K562 (cell line): ENCODE measurements around the gene B3GALT5. TPM values are rescaled to one million over a fixed set of nuclear protein-coding genes. Genes with fewer than 3 reads are reported as not detected.

Experiments
- ATAC-seq: fragments of 200-7000 bp; cut with Tn5 transposase; 3 replicates; pipeline ENCODE4 v1.9.1; 2020; ENCODE audit warnings: moderate library complexity
- BruUV-seq: library from RNA; stranded (reverse); fragments of 400-500 nt; replicated peaks from 2 replicates; lab custom pipeline; 2021; lab: Mats Ljungman, UMichigan
- CTCF ChIA-PET: fragments of 300-600 bp; formaldehyde crosslinking; extraction: SDS; loops from one replicate; lab custom pipeline; 2021; ENCODE audit warnings: low intra/inter-chr PET ratio; lab: Yijun Ruan, JAX
- POLR2A ChIA-PET: fragments of 300-600, 350-650 bp; sonication (Branson Sonifier 250); formaldehyde crosslinking; extraction: SDS; loops from one replicate; lab custom pipeline; 2021; ENCODE audit warnings: antibody characterized with exemption, inconsistent platforms; lab: Yijun Ruan, JAX
- DNase-seq, 4 experiments: peaks; one replicate each; pipeline versions ENCODE4 v3.0.0 to v3.0.0-alpha.2; 2011 to 2018; ENCODE audit warnings: low spot score in 3 of 4, mixed read lengths in 3 of 4; ENCODE audit errors: extremely low read depth in 1 of 4
- FAIRE-seq: peaks from 2 replicates; lab custom pipeline; 2011; peaks lifted over from hg19 to GRCh38; lab: Jason Lieb, UNC
- H2AFZ ChIP-seq: 2 replicates; pipeline ENCODE4 v1.6.0; 2011; ENCODE audit warnings: low read depth, low read length, control low read depth, inconsistent platforms
- H3K27ac ChIP-seq: fragments of 200-600 bp; 3 replicates; pipeline ENCODE4 v1.8.0; 2011; ENCODE audit warnings: low read depth, mild to moderate bottlenecking, control low read depth, inconsistent platforms, low read length, moderate library complexity, mixed read lengths; ENCODE audit errors: extremely low read depth
- H3K27me3 ChIP-seq, 2 experiments: fragments of 300-600 bp in 1 of 2; 2 replicates in 1 of 2; 3 replicates in 1 of 2; pipeline versions ENCODE4 v1.6.0 to v1.8.0; 2011; ENCODE audit warnings: inconsistent platforms in 2 of 2, low read length in 2 of 2, mild to moderate bottlenecking in 1 of 2, mixed read lengths in 1 of 2, moderate library complexity in 1 of 2; ENCODE audit not compliant: control insufficient read depth in 2 of 2, insufficient read depth in 2 of 2
- H3K36me3 ChIP-seq: fragments of 300-600 bp; 3 replicates; pipeline ENCODE4 v1.8.0; 2011; ENCODE audit warnings: mild to moderate bottlenecking, low read length, inconsistent platforms; ENCODE audit not compliant: control insufficient read depth, insufficient read depth
- H3K4me1 ChIP-seq, 2 experiments: fragments of 200-600 bp in 1 of 2; replicated peaks in 1 of 2; 2 replicates in 1 of 2; 3 replicates in 1 of 2; pipeline versions ENCODE4 v1.5.1 to v1.8.0; 2011; ENCODE audit warnings: inconsistent platforms in 2 of 2, low read length in 2 of 2, mild to moderate bottlenecking in 1 of 2, mixed read lengths in 1 of 2, moderate library complexity in 1 of 2; ENCODE audit not compliant: control insufficient read depth in 2 of 2, insufficient read depth in 2 of 2
- H3K4me2 ChIP-seq: 2 replicates; pipeline ENCODE4 v1.6.1; 2011; ENCODE audit warnings: low read length, control low read depth, inconsistent platforms, mixed read lengths; ENCODE audit not compliant: insufficient read depth
- H3K4me3 ChIP-seq: fragments of 200-600 bp; sonication (generic), shearing (Covaris generic); 2 replicates; pipeline ENCODE4 v1.5.1; 2016; ENCODE audit warnings: control low read depth, inconsistent platforms
- H3K79me2 ChIP-seq: fragments of 200-600 bp; 3 replicates; pipeline ENCODE4 v1.8.0; 2011; ENCODE audit warnings: low read length, inconsistent platforms; ENCODE audit not compliant: control insufficient read depth, insufficient read depth
- H3K9ac ChIP-seq, 2 experiments: 2 replicates each; pipeline versions ENCODE4 v1.6.0 to v1.6.1; 2011; ENCODE audit warnings: low read depth in 2 of 2, low read length in 2 of 2, control low read depth in 1 of 2, inconsistent platforms in 1 of 2, mild to moderate bottlenecking in 1 of 2, mixed read lengths in 1 of 2; ENCODE audit not compliant: insufficient read depth in 1 of 2
- H3K9me1 ChIP-seq: one replicate; pipeline ENCODE4 v1.6.0; 2011; ENCODE audit warnings: inconsistent platforms, mild to moderate bottlenecking, low read length, moderate library complexity; ENCODE audit not compliant: control insufficient read depth, insufficient read depth
- H3K9me3 ChIP-seq: replicated peaks from 2 replicates; pipeline ENCODE4 v1.5.1; 2011; ENCODE audit warnings: low read depth, low read length, inconsistent platforms; ENCODE audit not compliant: control insufficient read depth, insufficient read depth
- H4K20me1 ChIP-seq: replicated peaks from 2 replicates; pipeline ENCODE4 v1.6.1; 2011; ENCODE audit warnings: low read length, inconsistent platforms, mixed read lengths; ENCODE audit not compliant: control insufficient read depth, insufficient read depth
- BHLHE40 ChIP-seq: IDR thresholded peaks from 2 replicates; pipeline ENCODE4 v1.6.1; 2011; ENCODE audit warnings: low read length, improper control_type of control experiment
- C11orf30 ChIP-seq: fragments of 450-650 bp; IDR thresholded peaks from 2 replicates; pipeline ENCODE4 v1.6.1; 2016; ENCODE audit warnings: low read depth, mild to moderate bottlenecking
- ETS1 ChIP-seq: conservative IDR thresholded peaks from 2 replicates; pipeline ENCODE4 v1.6.1; 2011; ENCODE audit warnings: low read depth, mild to moderate bottlenecking, low read length; ENCODE audit not compliant: control insufficient read depth
- FOXK1 ChIP-seq: sonication (generic); formaldehyde crosslinking; IDR thresholded peaks from 2 replicates; pipeline ENCODE4 v1.8.0; 2022; ENCODE audit warnings: missing genetic modification reagents, mild to moderate bottlenecking, borderline replicate concordance
- GABPA ChIP-seq: fragments of 200-800 bp; sonication (Bioruptor generic); conservative IDR thresholded peaks from 2 replicates; pipeline ENCODE4 v1.6.1; 2016; ENCODE audit warnings: low read depth, missing genetic modification characterization, missing compliant biosample characterization
- GTF2A2 ChIP-seq: IDR thresholded peaks from 2 replicates; pipeline ENCODE4 v1.6.1; 2016; ENCODE audit warnings: mild to moderate bottlenecking, missing genetic modification characterization, missing compliant biosample characterization
- HIVEP1 ChIP-seq: fragments of 250-450 bp; sonication (Bioruptor Pico); IDR thresholded peaks from 2 replicates; pipeline ENCODE4 v1.4.0; 2020; ENCODE audit warnings: mild to moderate bottlenecking
- HMG20A ChIP-seq: fragments of 450-650 bp; formaldehyde crosslinking; conservative IDR thresholded peaks from 2 replicates; pipeline ENCODE4 v1.4.0; 2020; ENCODE audit warnings: mild to moderate bottlenecking, mixed read lengths
- IFI16 ChIP-seq: fragments of 250-450 bp; sonication (Bioruptor Pico); IDR thresholded peaks from 2 replicates; pipeline ENCODE4 v2.1.2; 2022; ENCODE audit warnings: mild to moderate bottlenecking, inconsistent platforms
- NKRF ChIP-seq: fragments of 450-650 bp; IDR thresholded peaks from 2 replicates; pipeline ENCODE4 v1.6.1; 2016; ENCODE audit warnings: borderline replicate concordance
- SNAPC5 ChIP-seq: fragments of 250-450 bp; sonication (Bioruptor Pico); IDR thresholded peaks from 2 replicates; pipeline ENCODE4 v1.8.0; 2021; ENCODE audit warnings: moderate library complexity, mild to moderate bottlenecking, inconsistent platforms
- SP1 ChIP-seq: sonication (generic); formaldehyde crosslinking; IDR thresholded peaks from 2 replicates; pipeline ENCODE4 v1.8.1; 2022; ENCODE audit warnings: mild to moderate bottlenecking, missing genetic modification reagents
- ZKSCAN8 ChIP-seq: fragments of 200-800 bp; sonication (Bioruptor generic); IDR thresholded peaks from 2 replicates; pipeline ENCODE4 v1.6.1; 2016; ENCODE audit warnings: missing genetic modification characterization, missing compliant biosample characterization
- ZNF212 ChIP-seq: fragments of 450-650 bp; formaldehyde crosslinking; IDR thresholded peaks from 2 replicates; pipeline ENCODE4 v1.4.0; 2020; ENCODE audit warnings: mild to moderate bottlenecking
- ZNF436 ChIP-seq: fragments of 250-450, 450-650 bp; sonication (Bioruptor Pico); formaldehyde crosslinking; IDR thresholded peaks from 2 replicates; pipeline ENCODE4 v1.7.0; 2020; ENCODE audit warnings: mild to moderate bottlenecking
- WGBS: fragments of 100-300 bp; shearing (Covaris generic); methylation state at CpG from one replicate; pipeline ENCODE4 v1.1.6; 2016; ENCODE audit warnings: low coverage, mixed read lengths; ENCODE audit not compliant: insufficient coverage; ENCODE audit errors: missing lambda C conversion rate; 5-methylcytosine and 5-hydroxymethylcytosine counted together
- in situ Hi-C: fragments of 300-500 bp; cut with MboI; formaldehyde crosslinking; loops from 4 replicates; pipeline ENCODE4 v1.15.0; 2018; ENCODE audit warnings: inconsistent platforms, mixed read lengths
- intact Hi-C: fragments of 100-400 bp; cut with micrococcal nuclease; formaldehyde crosslinking; loops from 2 replicates; pipeline ENCODE4 v1.14.2; 2022
- polyA plus RNA-seq, 8 experiments: library from polyadenylated mRNA; depleted of rRNA in 4 of 8; stranded (reverse) in 5 of 8; unstranded in 3 of 8; fragments of >200 nt; fragmentation: Nextera tagmentation in 2 of 8; fragmentation: Illumina TruSeq in 1 of 8; extraction: Ambion mirVana in 2 of 8; extraction: Trizol in 1 of 8; gene quantifications; 2 replicates each; pipeline versions ENCODE4 v1.2.1 to v1.2.3, GENCODE V29; 2011 to 2014; ENCODE audit warnings: inconsistent platforms in 1 of 8, missing spikeins in 1 of 8
- total RNA-seq, 7 experiments: library from RNA; depleted of rRNA in 6 of 7; stranded (reverse); fragments of >200 nt in 6 of 7; fragmentation: Illumina TruSeq in 2 of 7; extraction: Trizol in 2 of 7; gene quantifications; 2 replicates each; pipeline versions ENCODE4 v1.2.1 to v1.2.3, GENCODE V29; 2011 to 2021; ENCODE audit warnings: low replicate concordance in 1 of 7

Gene B3GALT5
- total and polyA plus RNA-seq, 9 of the 15 experiments (the other 6 are each of a cell fraction or from before 2014, with no cell fraction given), result 0.02 TPM; not detected in 8

GRCh38 chr21:39713905-39714304, 101.2 kb downstream of the B3GALT5 start:
- no peak overlapping the region for H3K4me2 ChIP-seq
- CTCF ChIA-PET, result interaction anchor here (1.2 kb wide), 1 partner anchor 196 kb away, joined by 6 read pairs; no protein-coding TSS in a partner anchor

GRCh38 chr21:39714331-39714730, 101.6 kb downstream of the B3GALT5 start:
- Histone ChIP-seq H3K36me3 (no peaks in the 10 kb centered on the region), H3K9ac (no peak overlapping the region), H3K27ac (no peak overlapping the region), H3K4me3 (no peak overlapping the region), H2AFZ (no peak overlapping the region), H3K9me3 (no peaks in the 10 kb centered on the region), H4K20me1 (no peaks in the 10 kb centered on the region), H3K9me1 (no peaks in the 10 kb centered on the region), H3K4me1 (no peaks in the 10 kb centered on the region), H3K79me2 (no peaks in the 10 kb centered on the region), H3K4me2 (no peak overlapping the region), H3K27me3 (peaks cover 0 to 12% of the 10 kb centered on the region in 2 experiments; a peak in 1 of 5 replicates)
- DNase-seq (no peak), ATAC-seq (no peak), FAIRE-seq (no peak)
- intact Hi-C loops (no loop called here), in situ Hi-C loops (no loop called here)
- CTCF ChIA-PET, result interaction anchor here (1.2 kb wide), 1 partner anchor 196 kb away, joined by 6 read pairs; no protein-coding TSS in a partner anchor
- POLR2A ChIA-PET, result interaction anchor here (0.7 kb wide), 1 partner anchor 133 kb away, joined by 5 read pairs; no protein-coding TSS in a partner anchor
- WGBS, result 5% methylated on average over 1 of the region's 1 CpG
- no TSS peak for BruUV-seq
- no peak for TF ChIP-seq FOXK1 (CRISPR knock-in tag)
- no peak for TF ChIP-seq ZKSCAN8 (CRISPR knock-in tag)
- TF ChIP-seq C11orf30, result no peak
- no peak for TF ChIP-seq NKRF
- no peak for TF ChIP-seq GTF2A2 (tag)
- no peak for TF ChIP-seq HIVEP1 (CRISPR knock-in tag)
- no peak for TF ChIP-seq ZNF212
- no peak for TF ChIP-seq GABPA (tag)
- no peak for TF ChIP-seq IFI16
- TF ChIP-seq ETS1, result no peak
- no peak for TF ChIP-seq SP1 (CRISPR knock-in tag)

More at GRCh38 chr21:39713905-39714304, 101.2 kb downstream of the B3GALT5 start:
- intact Hi-C loops (no loop called here), in situ Hi-C loops (no loop called here)
- no peaks in the 10 kb centered on the region for H3K9me3 ChIP-seq
- no peak for ATAC-seq
- no peak overlapping the region for H3K9ac ChIP-seq
- no peaks in the 10 kb centered on the region for H3K36me3 ChIP-seq
- no peaks in the 10 kb centered on the region for H3K9me1 ChIP-seq
- H2AFZ ChIP-seq, result no peak overlapping the region
- no peaks in the 10 kb centered on the region for H4K20me1 ChIP-seq
- no peaks in the 10 kb centered on the region for H3K4me1 ChIP-seq
- no peak for FAIRE-seq
- POLR2A ChIA-PET, result interaction anchor here (0.7 kb wide), 1 partner anchor 134 kb away, joined by 5 read pairs; no protein-coding TSS in a partner anchor
- H3K79me2 ChIP-seq, result no peaks in the 10 kb centered on the region
- WGBS, result 2% methylated on average over 7 of the region's 7 CpGs
- TF ChIP-seq HMG20A (no peak), BHLHE40 (0 out of 2 replicates have a peak, but pooled peaks have one; percentile 15), ZNF436 (CRISPR knock-in tag) (no peak), SNAPC5 (CRISPR knock-in tag) (no peak)
- no peak overlapping the region for H3K27ac ChIP-seq
- peaks cover 0 to 12% of the 10 kb centered on the region in 2 experiments; a peak in 1 of 5 replicates for H3K27me3 ChIP-seq
- BruUV-seq, result no TSS peak
- no peak overlapping the region for H3K4me3 ChIP-seq
- DNase-seq, result no peak
